ENCODE data around the gene SSH2.

SSH2 gene

DNA sequence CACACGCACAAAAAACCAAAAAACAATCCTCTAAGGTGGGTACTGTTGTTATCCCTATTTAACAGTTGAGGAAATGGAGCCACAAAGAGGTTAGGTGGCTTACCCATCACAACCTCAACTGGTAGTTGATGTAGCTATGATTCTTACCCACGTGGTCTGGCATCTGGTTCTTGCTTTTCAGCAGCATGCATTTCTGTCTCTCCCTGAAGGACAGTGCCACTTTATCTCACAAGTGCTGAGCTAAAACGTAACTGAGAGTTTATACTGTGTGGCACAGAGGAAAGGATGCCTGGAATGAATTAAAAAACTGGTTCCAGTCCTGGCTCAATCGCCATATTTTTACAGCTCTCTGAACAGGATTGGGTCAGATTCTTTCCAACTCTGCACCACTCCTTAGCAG, 305.4 kb downstream of the SSH2 start:
- no peak for DNase-seq (ENCODE audit: low spot score)

GRCh38 chr17:29623283-29623647, 306.8 kb downstream of the SSH2 start:
- DNase-seq (ENCODE audit: low spot score) = no peak

DNA sequence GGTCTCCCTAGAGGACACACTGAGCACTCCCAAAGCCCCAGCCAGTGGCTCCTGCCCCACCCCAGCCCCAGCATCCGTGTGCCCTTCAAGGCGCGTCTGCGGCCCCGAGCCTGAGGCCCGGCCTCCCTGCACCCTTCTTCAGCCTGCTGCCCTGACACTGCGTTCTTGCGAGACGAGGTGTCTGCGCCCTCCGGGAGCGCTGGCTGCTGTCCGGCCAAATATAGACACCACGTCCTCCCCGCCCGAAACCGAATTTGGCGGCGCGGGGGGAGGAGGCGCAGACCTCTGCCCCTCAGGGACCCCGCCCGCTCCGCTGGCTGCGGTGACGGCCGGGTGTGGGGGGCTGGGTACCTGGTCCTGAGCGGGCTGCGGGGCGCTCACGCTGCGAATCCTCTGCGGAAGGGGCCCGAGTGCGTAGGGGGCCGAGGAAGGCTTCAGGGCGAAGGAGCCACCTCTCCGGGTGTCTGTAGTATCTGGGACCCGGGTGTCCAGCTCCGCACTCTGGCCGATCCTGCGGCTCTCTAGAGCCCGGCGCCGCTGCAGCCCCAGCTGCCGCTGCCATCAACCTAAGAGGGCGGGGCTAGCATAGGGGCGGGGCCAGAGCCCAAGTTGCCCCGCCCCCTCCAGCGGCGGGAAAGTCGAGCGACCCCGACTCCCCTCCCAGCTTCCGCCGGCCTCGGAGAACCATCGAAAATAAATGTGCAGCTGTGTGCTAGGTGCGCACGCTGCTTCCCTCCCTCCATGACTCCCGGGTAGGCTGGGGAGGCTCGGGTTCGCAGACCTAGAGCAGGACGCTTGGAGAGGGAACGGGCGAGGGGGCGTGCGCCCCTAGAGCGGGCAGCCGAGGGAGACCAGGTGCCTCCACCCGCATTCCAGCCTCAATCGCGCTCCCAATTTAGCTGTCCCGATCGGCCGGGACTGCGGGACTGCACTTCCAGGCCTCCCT, 307.4 kb downstream of the SSH2 start, which contains the start of gene CORO6:
Gene CORO6 (minus strand): TSS at position 576 of the 946 bp plus-strand sequence. CDS start 1,491 bp downstream, outside the sequence.
- peak; percentile 90 for DNase-seq (ENCODE audit: low spot score)

DNA sequence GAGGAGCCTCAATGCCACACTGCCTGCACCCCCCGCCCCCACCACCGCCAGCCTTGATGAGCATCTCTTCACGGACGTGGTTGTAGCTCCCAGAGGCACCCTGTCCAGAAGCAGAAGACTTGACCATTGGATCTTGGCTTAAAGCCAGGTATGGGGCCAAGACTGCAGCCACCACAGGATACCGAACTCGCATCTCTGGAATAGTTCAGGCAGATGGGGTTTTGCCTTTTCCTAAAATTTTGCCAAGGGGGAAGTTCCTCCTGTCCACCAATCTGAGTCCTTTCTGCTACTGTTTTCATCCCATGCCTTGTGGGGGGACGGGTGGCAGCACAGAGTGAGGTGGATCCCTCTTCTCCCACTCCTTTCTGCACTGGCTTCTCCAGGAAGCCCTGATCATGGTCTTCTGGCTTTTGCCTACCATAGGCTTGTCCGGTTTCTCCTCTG, 308.3 kb downstream of the SSH2 start:
- no peak for DNase-seq (ENCODE audit: low spot score)

- no peak for DNase-seq (ENCODE audit: low spot score)
These were observed 309.1 kb downstream of the SSH2 start for GRCh38 chr17:29620779-29621500.

GRCh38 chr17:29620271-29620670, 309.8 kb downstream of the SSH2 start:
- DNase-seq (ENCODE audit: low spot score) = peak; percentile 31

GRCh38 chr17:29619251-29619650, 310.8 kb downstream of the SSH2 start:
- peak; percentile 32 for DNase-seq (ENCODE audit: low spot score)

GRCh38 chr17:29618272-29619065, 311.6 kb downstream of the SSH2 start:
- DNase-seq (ENCODE audit: low spot score) = no peak

GRCh38 chr17:29617481-29618271, 312.4 kb downstream of the SSH2 start:
- peak; percentile 66 for DNase-seq (ENCODE audit: low spot score)

DNA sequence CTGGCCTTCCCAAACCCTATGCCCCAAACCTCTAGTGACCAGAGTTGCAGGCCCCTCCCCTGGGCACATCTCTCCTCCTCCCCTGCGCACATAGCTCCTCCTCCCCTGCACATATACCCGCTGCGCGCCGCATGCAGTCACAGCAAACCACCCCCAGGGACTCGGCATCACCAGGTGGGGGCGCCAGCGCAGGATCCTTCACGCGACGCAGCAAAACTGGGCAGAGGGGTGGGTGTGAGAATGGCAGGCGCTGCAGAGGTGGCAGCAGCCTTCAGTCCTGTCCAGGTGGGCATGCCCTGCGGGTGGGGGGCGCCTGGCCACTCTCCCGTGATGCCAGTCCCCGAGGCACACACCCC, 312.9 kb downstream of the SSH2 start:
- peak; percentile 75 for DNase-seq (ENCODE audit: low spot score)

GRCh38 chr17:29616300-29617048, 313.6 kb downstream of the SSH2 start:
- DNase-seq (ENCODE audit: low spot score) = no peak

- DNase-seq (ENCODE audit: low spot score) = peak; percentile 87
These were observed 314.3 kb downstream of the SSH2 start for GRCh38 chr17:29615492-29616299.

DNA sequence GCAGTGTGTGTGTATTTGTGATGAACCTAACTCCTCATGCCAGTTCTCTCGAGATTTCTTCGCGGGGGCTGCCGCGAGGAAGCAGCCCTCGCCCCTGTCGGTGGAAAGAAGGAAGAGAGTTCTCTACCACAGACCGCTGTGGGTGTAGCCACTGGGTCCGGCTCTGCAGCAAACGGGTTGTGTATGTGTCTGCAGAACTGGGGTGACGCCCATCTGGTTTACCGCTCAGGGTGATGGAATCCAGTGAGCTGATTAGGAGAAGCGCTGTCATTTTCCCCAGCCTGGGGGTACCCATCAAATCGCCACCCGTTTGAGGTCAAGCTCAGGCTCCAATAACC, 315.0 kb downstream of the SSH2 start:
- DNase-seq (ENCODE audit: low spot score) = no peak

DNA sequence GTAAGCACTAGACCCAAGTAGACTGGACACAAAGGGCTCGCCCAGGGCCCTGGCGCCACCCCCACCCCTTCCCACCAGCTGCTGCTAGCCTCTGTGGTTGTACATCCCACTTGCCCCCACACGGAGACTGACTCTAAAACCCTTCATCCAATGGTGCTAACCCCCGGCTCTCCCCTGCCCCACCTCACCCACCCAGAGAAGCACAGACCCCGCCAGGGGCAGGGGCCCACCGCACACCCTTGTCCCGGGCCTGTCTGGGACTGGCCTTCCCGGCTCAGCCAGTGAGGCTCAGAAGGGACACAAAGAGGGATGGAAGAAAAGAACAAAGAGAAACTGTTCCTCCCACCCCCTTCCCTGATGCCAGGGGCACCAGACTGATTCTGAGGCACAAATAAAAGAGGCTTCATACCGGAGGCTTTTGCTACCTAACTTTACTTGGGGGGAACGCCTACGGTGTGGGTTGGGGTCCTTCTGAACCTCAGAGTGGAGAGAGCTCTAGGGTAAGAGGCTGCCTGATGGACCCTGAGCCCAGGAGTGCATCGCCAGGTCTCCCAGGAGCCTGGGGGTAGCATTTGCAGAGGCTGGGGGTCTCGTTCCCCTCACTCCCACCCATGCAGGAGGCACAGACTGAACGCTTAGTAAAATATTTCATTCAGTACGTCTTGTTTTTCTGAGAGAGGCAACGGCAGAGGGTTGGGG, 315.5 kb downstream of the SSH2 start:
- no peak for DNase-seq (ENCODE audit: low spot score)

- no peak for DNase-seq (ENCODE audit: low spot score)
These were observed 316.2 kb downstream of the SSH2 start for GRCh38 chr17:29613856-29614255.

DNA sequence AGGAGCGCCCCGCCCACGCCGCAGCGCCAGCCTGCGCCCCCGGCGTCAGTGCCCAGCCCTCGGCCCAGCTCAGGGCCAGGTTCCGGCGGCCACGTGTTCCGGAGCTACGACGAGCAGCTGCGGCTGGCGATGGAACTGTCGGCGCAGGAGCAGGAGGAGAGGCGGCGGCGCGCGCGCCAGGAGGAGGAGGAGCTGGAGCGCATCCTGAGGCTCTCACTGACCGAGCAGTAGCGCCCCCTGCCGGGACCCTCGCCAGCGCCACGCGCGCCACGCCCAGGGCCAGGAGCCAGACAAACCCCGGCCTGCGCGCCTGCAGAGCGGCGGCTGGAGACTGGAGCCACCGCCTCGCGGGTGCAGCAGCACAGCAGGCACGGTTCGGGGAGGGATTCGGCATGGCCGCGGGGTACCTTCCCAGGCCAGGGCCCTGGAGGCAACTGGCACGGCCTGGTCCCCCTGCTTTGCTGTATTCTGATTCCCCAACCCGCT, 316.6 kb downstream of the SSH2 start:
- peak; percentile 87 for DNase-seq (ENCODE audit: low spot score)

- DNase-seq (ENCODE audit: low spot score) = no peak
These were observed 317.4 kb downstream of the SSH2 start for GRCh38 chr17:29612404-29613280.

DNA sequence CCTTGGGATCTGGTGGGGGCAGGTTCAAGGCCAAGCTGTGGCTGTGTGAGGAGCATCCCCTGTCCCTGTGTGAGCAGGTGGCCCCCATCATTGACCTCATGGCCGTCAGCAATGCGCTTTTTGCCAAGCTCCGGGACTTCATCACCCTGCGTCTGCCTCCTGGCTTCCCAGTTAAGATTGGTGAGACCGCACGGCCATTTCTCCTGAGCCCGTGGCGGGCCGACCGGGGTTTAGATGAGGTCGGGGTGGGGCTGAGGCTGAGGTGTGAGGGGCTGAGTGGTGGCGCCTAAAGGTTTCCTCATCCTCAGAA, 318.0 kb downstream of the SSH2 start:
- DNase-seq (ENCODE audit: low spot score) = no peak
